Ishikawa (cell line): ENCODE data around the gene CSTF3.

Experiments used
- CEBPB ChIP-seq: IDR thresholded peaks from 2 replicates; pipeline ENCODE4 v1.6.1; 2012
- CREB1 ChIP-seq: IDR thresholded peaks from 2 replicates; pipeline ENCODE4 v1.6.1; 2012; ENCODE audit warnings: low read depth
- EGR1 ChIP-seq: IDR thresholded peaks from 2 replicates; pipeline ENCODE4 v1.6.1; 2012
- EP300 ChIP-seq: IDR thresholded peaks from 2 replicates; pipeline ENCODE4 v1.6.1; 2012; ENCODE audit warnings: borderline replicate concordance
- FOXM1 ChIP-seq: IDR thresholded peaks from 2 replicates; pipeline ENCODE4 v1.6.1; 2012; ENCODE audit warnings: low read depth, borderline replicate concordance
- NFIC ChIP-seq: IDR thresholded peaks from 2 replicates; pipeline ENCODE4 v1.6.1; 2012
- RAD21 ChIP-seq: IDR thresholded peaks from 2 replicates; pipeline ENCODE4 v1.6.1; 2012; ENCODE audit warnings: low read depth
- REST ChIP-seq: IDR thresholded peaks from 2 replicates; pipeline ENCODE4 v1.6.1; 2012; ENCODE audit warnings: low read depth, mild to moderate bottlenecking
- TAF1 ChIP-seq: IDR thresholded peaks from 2 replicates; pipeline ENCODE4 v1.6.1; 2012; ENCODE audit warnings: low read depth, mild to moderate bottlenecking
- TCF12 ChIP-seq: IDR thresholded peaks from 2 replicates; pipeline ENCODE4 v1.6.1; 2012; ENCODE audit warnings: low read depth
- TEAD4 ChIP-seq: IDR thresholded peaks from 2 replicates; pipeline ENCODE4 v1.6.1; 2012
- USF1 ChIP-seq: IDR thresholded peaks from 2 replicates; pipeline ENCODE4 v1.6.1; 2012
- YY1 ChIP-seq: IDR thresholded peaks from 2 replicates; pipeline ENCODE4 v1.6.1; 2012; ENCODE audit warnings: low read depth
- ZBTB7A ChIP-seq: IDR thresholded peaks from 2 replicates; pipeline ENCODE4 v1.6.1; 2012; ENCODE audit warnings: low read depth
- TF ChIP-seq, protein P1 (sequence below): IDR thresholded peaks from 2 replicates; pipeline ENCODE4 v1.6.1; 2012

The CSTF3 gene

GRCh38 chr11:33178443-33179180 is 17.3 kb upstream of the CSTF3 start:
- TF ChIP-seq YY1, result no peak
- no peak for TF ChIP-seq FOXM1
- TF ChIP-seq NFIC, result no peak
- TF ChIP-seq TCF12, result no peak
- TF ChIP-seq, protein P1, sequence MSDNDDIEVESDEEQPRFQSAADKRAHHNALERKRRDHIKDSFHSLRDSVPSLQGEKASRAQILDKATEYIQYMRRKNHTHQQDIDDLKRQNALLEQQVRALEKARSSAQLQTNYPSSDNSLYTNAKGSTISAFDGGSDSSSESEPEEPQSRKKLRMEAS, result no peak
- TF ChIP-seq REST, result no peak
- TF ChIP-seq RAD21, result no peak
- TF ChIP-seq TAF1, result no peak
- no peak for TF ChIP-seq EP300

DNA sequence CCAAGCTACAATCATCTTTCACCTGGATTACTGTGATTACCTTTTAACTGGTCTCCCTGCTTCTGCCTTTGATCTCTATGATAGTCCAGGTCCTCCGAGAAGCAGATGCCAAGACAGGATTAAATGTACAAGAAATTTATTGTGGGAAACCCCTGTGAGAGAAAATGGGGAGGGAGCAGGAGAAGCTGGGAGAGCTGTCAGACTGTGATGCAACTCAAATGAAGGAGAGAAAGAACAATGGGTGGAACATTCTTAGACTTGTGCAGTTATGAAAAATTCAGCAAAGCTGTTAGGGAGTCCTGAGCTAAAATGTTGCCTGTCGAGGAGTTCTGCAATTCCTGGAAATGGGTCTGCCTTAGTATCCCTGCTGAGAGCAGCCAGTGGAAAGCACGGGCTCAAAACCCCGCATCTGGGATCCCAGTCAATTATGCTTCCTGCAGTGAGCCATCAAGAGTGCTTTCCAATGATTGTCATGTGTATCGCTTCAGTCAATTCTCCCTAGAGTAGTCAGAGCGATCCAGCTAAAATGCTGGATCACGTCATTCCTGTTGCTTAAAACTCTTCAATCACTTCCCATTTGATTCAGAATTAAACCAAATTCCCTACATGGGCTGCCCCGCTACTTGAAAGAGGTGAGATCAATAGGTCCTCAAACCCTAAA is 16.5 kb upstream of the CSTF3 start:
- no peak for TF ChIP-seq YY1

DNA sequence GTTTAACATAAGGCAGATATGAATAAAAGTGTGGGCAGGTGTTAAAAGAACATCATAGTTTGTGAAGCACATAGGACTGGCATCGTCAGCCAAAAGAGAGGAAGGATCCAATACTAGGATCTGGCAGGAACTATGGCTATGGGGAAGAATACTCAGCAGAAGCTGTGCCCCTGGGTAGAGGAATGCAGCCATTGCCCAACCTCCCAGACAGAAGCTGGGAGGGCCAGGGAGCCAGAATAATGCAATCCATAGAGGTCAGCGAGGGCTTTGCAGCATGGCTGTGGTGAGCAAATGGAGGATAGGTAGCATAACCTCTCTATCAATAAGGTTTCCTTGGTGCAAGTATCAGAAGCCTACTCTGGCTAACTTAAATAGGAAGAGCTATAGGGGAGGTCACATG is 11.7 kb upstream of the CSTF3 start:
- TF ChIP-seq EGR1, result no peak
- no peak for TF ChIP-seq CEBPB
- no peak for TF ChIP-seq NFIC
- no peak for TF ChIP-seq ZBTB7A
- TF ChIP-seq RAD21, result no peak
- no peak for TF ChIP-seq TCF12
- no peak for TF ChIP-seq USF1
- no peak for TF ChIP-seq FOXM1
- TF ChIP-seq TEAD4, result no peak
- TF ChIP-seq, protein P1, result no peak

- TF ChIP-seq, protein P1, result no peak
- TF ChIP-seq TCF12 (no peak), TAF1 (no peak), EGR1 (no peak), EP300 (no peak), YY1 (no peak), USF1 (no peak)
Measured at GRCh38 chr11:33172345-33172744, 11.1 kb upstream of the CSTF3 start.

GRCh38 chr11:33171251-33171650 is 10.0 kb upstream of the CSTF3 start:
- TF ChIP-seq CEBPB, result no peak
- TF ChIP-seq, protein P1, result no peak
- TF ChIP-seq TEAD4, result no peak
- TF ChIP-seq FOXM1, result no peak
- no peak for TF ChIP-seq TCF12
- no peak for TF ChIP-seq EGR1
- TF ChIP-seq YY1, result no peak

DNA sequence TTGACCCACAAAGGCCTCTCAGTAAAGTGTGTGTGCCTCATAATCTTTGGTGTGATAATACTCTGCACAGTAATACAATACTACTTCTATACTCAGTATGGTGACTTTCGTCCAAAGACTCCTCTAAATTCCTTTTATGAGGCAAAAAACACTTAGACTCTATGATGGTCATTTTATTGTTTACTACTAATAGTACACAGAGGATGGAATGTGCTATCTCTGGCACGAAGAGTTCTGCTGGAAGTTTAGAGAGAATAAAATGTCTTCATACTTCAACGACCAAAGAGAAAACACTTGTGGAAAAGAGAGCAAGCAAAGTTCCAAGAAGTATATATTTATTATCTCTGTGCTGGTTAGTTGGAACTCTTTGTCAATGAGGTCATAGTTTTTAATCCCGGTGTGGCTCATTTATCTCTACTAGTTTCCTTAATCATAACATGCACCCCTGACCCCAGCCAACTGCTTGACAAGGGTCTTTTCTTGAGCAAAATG is 7.5 kb upstream of the CSTF3 start:
- TF ChIP-seq FOXM1 (no peak), YY1 (no peak), TAF1 (no peak), REST (no peak), USF1 (no peak), RAD21 (no peak), TEAD4 (no peak), EP300 (no peak), CEBPB (no peak), ZBTB7A (no peak), TCF12 (no peak), CREB1 (no peak), EGR1 (no peak), NFIC (no peak)
- TF ChIP-seq, protein P1, result no peak
